Heart right ventricle (tissue), 16 donors: Measurements from ENCODE around the gene PCGF2. TPM values are rescaled to one million over a fixed set of nuclear protein-coding genes. Genes with fewer than 3 reads are reported as not detected.

Experiments
- ATAC-seq, 8 donors: fragments of 200-7000 bp; cut with Tn5 transposase; one replicate each; pipeline ENCODE4 v1.9.1; 2020; ENCODE audit warnings: mild to moderate bottlenecking in 8 of 8, moderate library complexity in 8 of 8, moderate number of reproducible peaks in 1 of 8
- DNase-seq, 2 donors: peaks; one replicate each; pipeline ENCODE4 v3.0.0-alpha.2; 2020
- H3K27ac ChIP-seq, 10 donors: fragments of 200-600 bp; sonication (generic) in 2 of 10; one replicate each; pipeline versions ENCODE4 v1.5.0 to v1.8.0; 2020 to 2022; ENCODE audit warnings: mild to moderate bottlenecking in 3 of 10
- H3K27me3 ChIP-seq, 7 donors: fragments of 200-600 bp; one replicate each; pipeline ENCODE4 v1.8.0; 2021 to 2022; ENCODE audit warnings: mild to moderate bottlenecking in 2 of 7
- H3K36me3 ChIP-seq, 9 donors: fragments of 200-600 bp; sonication (generic) in 1 of 9; one replicate each; pipeline versions ENCODE4 v1.5.0 to v1.8.0; 2020 to 2022; ENCODE audit warnings: mild to moderate bottlenecking in 2 of 9
- H3K4me1 ChIP-seq, 9 donors: fragments of 200-600 bp; sonication (generic) in 1 of 9; one replicate each; pipeline versions ENCODE4 v1.5.0 to v1.8.0; 2020 to 2022; ENCODE audit warnings: mild to moderate bottlenecking in 4 of 9
- H3K4me3 ChIP-seq, 10 donors: fragments of 200-600 bp; sonication (generic) in 2 of 10; one replicate each; pipeline versions ENCODE4 v1.5.0 to v1.8.0; 2020 to 2022; ENCODE audit warnings: mild to moderate bottlenecking in 7 of 10, moderate library complexity in 2 of 10
- H3K9me3 ChIP-seq, 11 donors: fragments of 200-600 bp in 10 of 11; sonication (generic) in 2 of 11; one replicate each; pipeline versions ENCODE4 v1.5.0 to v1.8.0; 2013 to 2022; ENCODE audit warnings: mild to moderate bottlenecking in 2 of 11, control low read depth in 1 of 11, moderate library complexity in 1 of 11
- CTCF ChIP-seq, 9 donors: fragments of 200-600 bp; sonication (generic) in 2 of 9; IDR thresholded peaks; one replicate each; pipeline versions ENCODE4 v1.5.0 to v1.8.0; 2021 to 2022; ENCODE audit warnings: antibody characterized with exemption in 9 of 9, mild to moderate bottlenecking in 5 of 9, moderate library complexity in 1 of 9
- WGBS, 2 donors: extraction: QIAGEN DNeasy Blood & Tissue Kit; methylation state at CpG; one replicate each; pipeline ENCODE4 v1.1.7; 2013; ENCODE audit warnings: inconsistent platforms in 1 of 2; 5-methylcytosine and 5-hydroxymethylcytosine counted together
- intact Hi-C, 10 donors: fragments of 100-400 bp; cut with DNase I; formaldehyde crosslinking; loops; one replicate each; pipeline versions ENCODE4 v1.11.1 to v1.14.2; 2022
- polyA plus RNA-seq, 2 donors: library from polyadenylated mRNA; stranded (reverse); fragments of 200-250 nt; gene quantifications; one replicate each; pipeline ENCODE4 v1.2.3, GENCODE V29; 2013
- total RNA-seq, 10 donors: library from RNA; stranded (reverse); fragmentation: NEBNext Ultra II Directional in 3 of 10; extraction: Animal tissue kit (Norgen Biotek cat#: 25700) in 3 of 10; gene quantifications; one replicate each; pipeline versions ENCODE4 v1.2.1 to v1.2.4, GENCODE V29; 2021 to 2023
- donor health status: Arrhythmogenic right ventricular cardiomyopathy.
- donor health status: ischemic (EF 13 %, LVEDD 7.1; RV severe dilation, severe dysfunction).
- donor health status: healthy with polysubstance abuse.
- donor health status: DM: no; HTN: yes; CAD: no.
- donor health status: DM: no; HTN: no; CAD: no.
- donor health status: ischemic (EF 25% LVEDD 6.9; RV normal size, moderate dysfunction).
- donor health status: ischemic (EF 25% LVEDD 5.7; RV mildly dilated, moderate dysfunction).
- donor health status: healthy.
- donor health status: DM: yes; HTN: yes; CAD: no.
- donor health status: Ischemic cardiomyopathy.
- donor health status: ischemic (EF 35%, LVEDD 5.7; RV mildly dilated, moderate dysfunction).
- donor health status: nonischemic (EF 11% LVEDD 7.7; RV severe dilation, severe dysfunction).
- donor health status: DM: yes; HTN: yes; CAD: no.
- donor health status: PGD.
- donor health status: ischemic (EF 29% LVEDD 5.4; RV normal size, mild dysfunction).
- donor health status: nonischemic (EF 23%, LVEDD 6.1; RV moderate dilation, normal function).

PCGF2 gene
- total and polyA plus RNA-seq, 12 donors = 15.8 to 51.6 (median 23.7) TPM

GRCh38 chr17:38732376-38733281 is 15.5 kb downstream of the PCGF2 start:
- no peak for TF ChIP-seq CTCF (IDR thresholded peaks at IDR 0.05)
- no peak for DNase-seq
- Histone ChIP-seq H3K9me3 (no peaks in the 10 kb centered on the region), H3K4me3 (no peak overlapping the region), H3K4me1 (peaks cover 17 to 74% (median 55%) of the 10 kb centered on the region in 9 donors), H3K36me3 (peaks cover 0 to 59% (median 6%) of the 10 kb centered on the region in 9 donors), H3K27me3 (no peaks in the 10 kb centered on the region), H3K27ac (peak overlapping the region in 9 of 10 donors; percentile 79 to 97 (median 93))
- peak in 4 of 8 donors; percentile 19 to 47 (median 28) for ATAC-seq
- intact Hi-C loops = loop anchor here in 5 of 10 donors (2.0 to 10.0 kb wide), 5 partner anchors 35 to 178 kb away; no protein-coding TSS in a partner anchor
- WGBS, 2 donors = 59 to 68% methylated on average over 7 of the region's 7 CpGs

GRCh38 chr17:38731526-38732294 is 16.4 kb downstream of the PCGF2 start:
- Histone ChIP-seq H3K4me3 (peak overlapping the region in 7 of 10 donors; percentile 67 to 88 (median 76)), H3K9me3 (no peaks in the 10 kb centered on the region), H3K36me3 (peaks cover 0 to 58% (median 6%) of the 10 kb centered on the region in 9 donors), H3K27me3 (no peaks in the 10 kb centered on the region), H3K27ac (peak overlapping the region; percentile 9 to 97 (median 93)), H3K4me1 (peaks cover 17 to 74% (median 56%) of the 10 kb centered on the region in 9 donors)
- no peak for TF ChIP-seq CTCF (IDR thresholded peaks at IDR 0.05)
- ATAC-seq = no peak
- 74 to 91% methylated on average over 8 of the region's 8 CpGs for WGBS, 2 donors
- DNase-seq = no peak
- intact Hi-C loops = loop anchor here in 7 of 10 donors (2.0 to 10.0 kb wide), 8 partner anchors 15 to 177 kb away; partner anchors contain the start of genes MLLT6 (in 1 of the 7) and PCGF2 (in 1 of the 7)

- intact Hi-C loops = loop anchor here in 8 of 10 donors (1.0 to 10.0 kb wide), 9 partner anchors 16 to 176 kb away; partner anchors contain the start of genes PSMB3 (in 2 of the 8), MLLT6 (in 1 of the 8) and PCGF2 (in 1 of the 8)
- TF ChIP-seq CTCF (IDR thresholded peaks at IDR 0.05) = no peak
Measured at GRCh38 chr17:38730526-38731379, 17.4 kb downstream of the PCGF2 start.

More at GRCh38 chr17:38730526-38731379, 17.4 kb downstream of the PCGF2 start:
- H3K4me3 ChIP-seq = peak overlapping the region; percentile 51 to 88 (median 73)
- peaks cover 17 to 68% (median 50%) of the 10 kb centered on the region in 9 donors for H3K4me1 ChIP-seq
- DNase-seq (peak; percentile 77 to 83), ATAC-seq (peak in 7 of 8 donors; percentile 22 to 67 (median 59))
- H3K9me3 ChIP-seq = no peaks in the 10 kb centered on the region
- 15% methylated on average over 27 of the region's 27 CpGs for WGBS, 2 donors
- H3K36me3 ChIP-seq = peaks cover 0 to 49% (median 3%) of the 10 kb centered on the region in 9 donors
- no peaks in the 10 kb centered on the region for H3K27me3 ChIP-seq
- H3K27ac ChIP-seq = peak overlapping the region; percentile 65 to 97 (median 93)
